Activated T-cell treated with anti-CD3 and anti-CD28 coated beads, Interleukin-2, amount 50 U/mL, for 24 hours (primary cell): ENCODE measurements around the gene GALNT9.

Experiments
- DNase-seq: peaks from one replicate; pipeline ENCODE4 v3.0.0-alpha.2; 2020
- H3K27ac Mint-ChIP-seq: 2 replicates; pipeline ENCODE4 v1.8.0; 2020; ENCODE audit warnings: mild to moderate bottlenecking, mixed read lengths
- H3K27me3 Mint-ChIP-seq: 2 replicates; pipeline ENCODE4 v1.8.0; 2020; ENCODE audit warnings: mixed read lengths
- H3K36me3 Mint-ChIP-seq: 2 replicates; pipeline ENCODE4 v1.8.0; 2020; ENCODE audit warnings: low read depth, mixed read lengths
- H3K4me1 Mint-ChIP-seq: 2 replicates; pipeline ENCODE4 v1.8.0; 2020; ENCODE audit warnings: low read depth, mixed read lengths
- H3K4me3 Mint-ChIP-seq: 2 replicates; pipeline ENCODE4 v1.8.0; 2020; ENCODE audit warnings: mild to moderate bottlenecking, moderate library complexity, mixed read lengths
- H3K9me3 Mint-ChIP-seq: 2 replicates; pipeline ENCODE4 v1.8.0; 2020; ENCODE audit warnings: mixed read lengths

Gene GALNT9

GRCh38 chr12:132181570-132182200 lies 147.7 kb downstream of the GALNT9 start:
- no peak for DNase-seq
- H3K4me1 Mint-ChIP-seq, result peaks cover 30% of the 10 kb centered on the region
- no peaks in the 10 kb centered on the region for H3K36me3 Mint-ChIP-seq
- H3K9me3 Mint-ChIP-seq, result no peaks in the 10 kb centered on the region
- peaks cover 4% of the 10 kb centered on the region for H3K27me3 Mint-ChIP-seq
- no peak overlapping the region for H3K27ac Mint-ChIP-seq
- no peak overlapping the region for H3K4me3 Mint-ChIP-seq

GRCh38 chr12:132180648-132181546 lies 148.5 kb downstream of the GALNT9 start:
- H3K27me3 Mint-ChIP-seq, result peaks cover 4% of the 10 kb centered on the region
- DNase-seq, result no peak
- no peak overlapping the region for H3K4me3 Mint-ChIP-seq
- peaks cover 22% of the 10 kb centered on the region for H3K4me1 Mint-ChIP-seq
- no peaks in the 10 kb centered on the region for H3K36me3 Mint-ChIP-seq
- H3K27ac Mint-ChIP-seq, result no peak overlapping the region
- no peaks in the 10 kb centered on the region for H3K9me3 Mint-ChIP-seq

GRCh38 chr12:132179431-132180362 lies 149.7 kb downstream of the GALNT9 start:
- H3K27ac Mint-ChIP-seq, result no peak overlapping the region
- H3K36me3 Mint-ChIP-seq, result no peaks in the 10 kb centered on the region
- H3K4me3 Mint-ChIP-seq, result no peak overlapping the region
- H3K27me3 Mint-ChIP-seq, result peaks cover 5% of the 10 kb centered on the region
- H3K4me1 Mint-ChIP-seq, result peaks cover 16% of the 10 kb centered on the region
- H3K9me3 Mint-ChIP-seq, result no peaks in the 10 kb centered on the region
- DNase-seq, result no peak

- Mint-ChIP-seq H3K4me1 (peaks cover 20% of the 10 kb centered on the region), H3K27me3 (peaks cover 10% of the 10 kb centered on the region), H3K27ac (peak overlapping the region; percentile 69), H3K9me3 (no peaks in the 10 kb centered on the region), H3K36me3 (no peaks in the 10 kb centered on the region), H3K4me3 (peak overlapping the region; percentile 46)
- peak; percentile 63 for DNase-seq
These were observed 150.5 kb downstream of the GALNT9 start for GRCh38 chr12:132178801-132179401.

GRCh38 chr12:132178316-132178715 lies 151.1 kb downstream of the GALNT9 start:
- H3K4me1 Mint-ChIP-seq, result peaks cover 23% of the 10 kb centered on the region
- H3K27me3 Mint-ChIP-seq, result peaks cover 11% of the 10 kb centered on the region
- H3K27ac Mint-ChIP-seq, result no peak overlapping the region
- H3K4me3 Mint-ChIP-seq, result no peak overlapping the region
- no peak for DNase-seq
- H3K36me3 Mint-ChIP-seq, result no peaks in the 10 kb centered on the region
- no peaks in the 10 kb centered on the region for H3K9me3 Mint-ChIP-seq

- no peak for DNase-seq
These were observed 152.4 kb downstream of the GALNT9 start for GRCh38 chr12:132176920-132177551.

GRCh38 chr12:132176385-132176919 lies 152.9 kb downstream of the GALNT9 start:
- H3K27ac Mint-ChIP-seq, result no peak overlapping the region
- H3K36me3 Mint-ChIP-seq, result no peaks in the 10 kb centered on the region
- no peaks in the 10 kb centered on the region for H3K9me3 Mint-ChIP-seq
- H3K4me1 Mint-ChIP-seq, result peaks cover 28% of the 10 kb centered on the region
- peaks cover 16% of the 10 kb centered on the region for H3K27me3 Mint-ChIP-seq
- no peak overlapping the region for H3K4me3 Mint-ChIP-seq
- no peak for DNase-seq

More at GRCh38 chr12:132176920-132177551, 152.4 kb downstream of the GALNT9 start:
- no peaks in the 10 kb centered on the region for H3K36me3 Mint-ChIP-seq
- no peak overlapping the region for H3K27ac Mint-ChIP-seq
- H3K4me3 Mint-ChIP-seq, result no peak overlapping the region
- H3K27me3 Mint-ChIP-seq, result peaks cover 16% of the 10 kb centered on the region
- peaks cover 28% of the 10 kb centered on the region for H3K4me1 Mint-ChIP-seq
- H3K9me3 Mint-ChIP-seq, result no peaks in the 10 kb centered on the region

- H3K9me3 Mint-ChIP-seq, result no peaks in the 10 kb centered on the region
- no peak overlapping the region for H3K4me3 Mint-ChIP-seq
- H3K4me1 Mint-ChIP-seq, result peaks cover 28% of the 10 kb centered on the region
- H3K27me3 Mint-ChIP-seq, result peaks cover 16% of the 10 kb centered on the region
- H3K36me3 Mint-ChIP-seq, result no peaks in the 10 kb centered on the region
- no peak overlapping the region for H3K27ac Mint-ChIP-seq
- no peak for DNase-seq
These were observed 153.6 kb downstream of the GALNT9 start for GRCh38 chr12:132175496-132176384.

DNA sequence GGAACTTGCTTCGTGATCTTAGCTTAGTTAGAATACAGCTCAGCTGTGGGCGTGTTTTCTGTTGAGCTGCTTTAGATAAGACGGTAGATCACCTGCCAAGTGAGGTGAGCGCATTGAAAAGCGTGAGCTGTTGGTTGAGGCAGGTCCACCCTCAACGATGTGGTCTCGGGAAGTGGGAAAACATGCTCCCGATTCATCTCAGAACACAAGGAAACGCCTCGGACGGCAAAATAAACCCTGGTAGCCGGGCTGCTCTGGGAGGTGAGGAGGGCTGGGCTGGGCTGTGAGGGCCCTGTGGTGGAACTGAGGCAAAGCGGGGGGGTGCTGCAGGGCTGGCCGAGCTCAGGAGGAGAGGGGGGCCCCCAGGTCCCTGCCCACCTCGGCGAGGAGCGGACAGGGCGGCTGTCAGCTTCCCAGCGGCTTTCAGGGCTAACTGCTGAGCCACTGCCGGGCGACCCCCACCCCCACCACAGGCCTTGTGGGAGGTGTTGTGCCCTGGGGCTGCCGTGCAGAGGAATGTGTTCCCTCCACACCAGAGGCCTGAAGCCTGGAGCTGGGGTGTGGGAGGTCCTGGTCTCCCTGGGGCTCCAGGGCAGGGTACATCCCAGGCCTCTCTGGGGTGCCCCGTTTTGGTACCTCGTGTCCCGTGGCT lies 154.4 kb downstream of the GALNT9 start:
- no peaks in the 10 kb centered on the region for H3K36me3 Mint-ChIP-seq
- H3K4me3 Mint-ChIP-seq, result no peak overlapping the region
- H3K4me1 Mint-ChIP-seq, result peaks cover 28% of the 10 kb centered on the region
- H3K9me3 Mint-ChIP-seq, result no peaks in the 10 kb centered on the region
- H3K27me3 Mint-ChIP-seq, result peaks cover 16% of the 10 kb centered on the region
- no peak for DNase-seq
- H3K27ac Mint-ChIP-seq, result no peak overlapping the region

- H3K9me3 Mint-ChIP-seq, result no peaks in the 10 kb centered on the region
- no peak for DNase-seq
- peaks cover 25% of the 10 kb centered on the region for H3K4me1 Mint-ChIP-seq
- H3K36me3 Mint-ChIP-seq, result no peaks in the 10 kb centered on the region
- peaks cover 16% of the 10 kb centered on the region for H3K27me3 Mint-ChIP-seq
- H3K4me3 Mint-ChIP-seq, result no peak overlapping the region
- no peak overlapping the region for H3K27ac Mint-ChIP-seq
These were observed 155.2 kb downstream of the GALNT9 start for GRCh38 chr12:132174015-132174838.

DNA sequence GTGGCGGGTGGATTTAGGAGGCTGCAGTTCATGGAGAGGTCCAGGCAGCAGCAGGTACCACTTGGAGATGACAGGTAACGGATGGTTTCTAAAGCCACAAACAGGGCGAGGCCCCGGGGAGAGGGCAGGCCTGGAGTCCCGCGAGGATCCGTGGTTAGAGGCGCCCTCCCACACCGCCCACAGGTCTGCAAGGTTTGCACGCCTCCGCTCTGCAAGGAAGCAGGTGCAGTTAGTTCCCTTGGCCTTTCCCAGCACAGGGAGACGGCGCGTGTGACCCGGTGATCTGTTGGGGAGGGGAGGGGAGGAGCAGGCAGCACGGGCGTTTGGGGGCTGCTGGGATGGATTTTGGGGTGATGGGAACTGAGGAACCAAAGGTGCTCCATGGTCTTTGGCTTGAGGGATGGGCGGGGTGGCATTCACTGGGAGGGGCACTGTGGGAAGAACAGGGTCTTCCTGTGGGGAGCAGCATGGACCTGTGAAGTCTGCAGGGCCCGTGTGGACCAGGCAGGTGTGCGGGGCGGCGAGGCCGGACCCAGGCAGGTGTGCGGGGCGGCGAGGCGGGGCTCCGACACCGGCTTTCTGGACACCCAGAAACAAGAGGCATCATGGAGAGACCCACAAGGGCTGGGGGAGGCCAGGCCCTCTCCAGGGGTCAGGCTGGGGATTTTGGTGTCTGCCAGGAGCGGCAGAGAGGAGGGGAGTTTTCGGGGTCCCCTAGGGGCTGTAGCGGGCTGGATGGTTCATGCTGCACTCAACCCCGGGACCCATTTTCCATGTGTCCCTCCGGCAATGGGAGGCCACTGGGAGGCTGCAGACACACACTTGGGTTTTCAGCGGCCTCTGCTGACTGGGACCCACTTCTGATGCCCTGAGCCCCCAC lies 156.0 kb downstream of the GALNT9 start:
- no peaks in the 10 kb centered on the region for H3K9me3 Mint-ChIP-seq
- H3K4me1 Mint-ChIP-seq, result peaks cover 16% of the 10 kb centered on the region
- no peak overlapping the region for H3K27ac Mint-ChIP-seq
- H3K4me3 Mint-ChIP-seq, result no peak overlapping the region
- DNase-seq, result no peak
- H3K27me3 Mint-ChIP-seq, result peaks cover 16% of the 10 kb centered on the region
- H3K36me3 Mint-ChIP-seq, result no peaks in the 10 kb centered on the region
